22Rv1 (cell line): ENCODE data around the gene C20orf204.

Experiments used
- H3K27ac ChIP-seq: fragments of 450-650 bp; 2 replicates; pipeline ENCODE4 v1.5.1; 2017
- ZFX ChIP-seq: fragments of 450-650 bp; IDR thresholded peaks from 2 replicates; pipeline ENCODE4 v1.6.1; 2017; ENCODE audit warnings: antibody characterized with exemption, borderline replicate concordance
- TF ChIP-seq, protein P1 (sequence below): fragments of 450-650 bp; IDR thresholded peaks from 2 replicates; pipeline ENCODE4 v1.5.1; 2017; ENCODE audit warnings: mild to moderate bottlenecking

Gene C20orf204

DNA sequence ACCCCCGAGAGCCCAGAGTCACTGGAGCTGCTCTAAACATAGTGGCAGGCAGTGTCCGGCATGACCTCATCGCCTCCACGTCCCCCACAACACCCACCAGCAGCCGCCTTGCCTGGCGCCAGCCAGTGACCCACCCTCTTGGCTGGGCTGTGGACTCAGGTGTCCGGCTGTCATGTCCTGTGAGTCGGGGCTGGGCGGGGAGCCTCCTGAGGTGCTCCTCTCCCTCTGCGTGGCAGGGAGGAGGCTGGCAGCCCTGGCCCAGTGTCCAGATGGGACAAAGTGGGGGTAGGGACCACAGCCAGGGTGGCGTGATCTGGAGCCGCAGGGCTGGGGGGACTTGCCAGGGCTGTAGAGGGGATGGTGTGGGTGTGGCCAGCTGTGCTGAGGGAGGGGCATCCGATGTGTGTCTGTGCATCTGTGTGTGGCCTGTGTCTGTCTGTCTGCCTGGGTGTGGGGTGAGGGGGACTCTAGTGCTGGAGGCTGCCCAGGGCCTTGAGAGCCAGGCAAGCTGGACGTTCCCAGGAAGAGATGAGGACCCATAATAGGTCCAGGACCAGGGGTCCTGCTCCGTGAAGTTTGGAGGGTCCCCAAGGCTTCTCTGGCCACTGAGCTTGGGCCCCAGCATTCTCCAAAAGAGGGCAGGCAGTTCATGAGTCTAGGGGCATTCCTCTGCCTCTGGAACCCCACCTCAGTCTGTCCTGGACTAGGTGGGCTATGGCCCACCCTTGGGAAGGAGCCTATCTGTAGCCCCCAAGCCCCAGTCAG, 15.8 kb downstream of the C20orf204 start:
- TF ChIP-seq ZFX, result no peak
- TF ChIP-seq, protein P1, sequence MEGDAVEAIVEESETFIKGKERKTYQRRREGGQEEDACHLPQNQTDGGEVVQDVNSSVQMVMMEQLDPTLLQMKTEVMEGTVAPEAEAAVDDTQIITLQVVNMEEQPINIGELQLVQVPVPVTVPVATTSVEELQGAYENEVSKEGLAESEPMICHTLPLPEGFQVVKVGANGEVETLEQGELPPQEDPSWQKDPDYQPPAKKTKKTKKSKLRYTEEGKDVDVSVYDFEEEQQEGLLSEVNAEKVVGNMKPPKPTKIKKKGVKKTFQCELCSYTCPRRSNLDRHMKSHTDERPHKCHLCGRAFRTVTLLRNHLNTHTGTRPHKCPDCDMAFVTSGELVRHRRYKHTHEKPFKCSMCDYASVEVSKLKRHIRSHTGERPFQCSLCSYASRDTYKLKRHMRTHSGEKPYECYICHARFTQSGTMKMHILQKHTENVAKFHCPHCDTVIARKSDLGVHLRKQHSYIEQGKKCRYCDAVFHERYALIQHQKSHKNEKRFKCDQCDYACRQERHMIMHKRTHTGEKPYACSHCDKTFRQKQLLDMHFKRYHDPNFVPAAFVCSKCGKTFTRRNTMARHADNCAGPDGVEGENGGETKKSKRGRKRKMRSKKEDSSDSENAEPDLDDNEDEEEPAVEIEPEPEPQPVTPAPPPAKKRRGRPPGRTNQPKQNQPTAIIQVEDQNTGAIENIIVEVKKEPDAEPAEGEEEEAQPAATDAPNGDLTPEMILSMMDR, result no peak
- H3K27ac ChIP-seq, result no peak overlapping the region

DNA sequence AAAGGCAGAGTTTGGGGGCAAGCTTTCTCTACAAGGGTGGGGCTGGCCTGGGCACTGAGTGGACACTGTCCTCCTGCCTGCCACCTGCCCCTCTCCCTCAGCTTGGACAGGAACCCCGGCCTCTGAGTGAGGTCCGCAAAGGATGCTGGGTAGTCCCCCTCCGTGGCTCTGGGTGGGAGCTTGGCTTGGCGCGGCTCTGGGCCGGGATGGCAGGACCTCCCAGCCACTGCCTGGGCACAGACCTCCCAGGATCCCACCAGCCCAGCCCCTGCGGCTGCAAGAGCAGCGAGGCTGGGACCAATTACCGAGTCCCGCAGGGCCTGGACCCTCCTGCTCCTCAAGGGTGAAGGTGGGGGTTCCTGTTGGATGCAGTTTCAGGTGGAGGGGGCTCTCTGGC, 16.3 kb downstream of the C20orf204 start:
- no peak overlapping the region for H3K27ac ChIP-seq
- TF ChIP-seq, protein P1, result no peak
- TF ChIP-seq ZFX, result no peak

DNA sequence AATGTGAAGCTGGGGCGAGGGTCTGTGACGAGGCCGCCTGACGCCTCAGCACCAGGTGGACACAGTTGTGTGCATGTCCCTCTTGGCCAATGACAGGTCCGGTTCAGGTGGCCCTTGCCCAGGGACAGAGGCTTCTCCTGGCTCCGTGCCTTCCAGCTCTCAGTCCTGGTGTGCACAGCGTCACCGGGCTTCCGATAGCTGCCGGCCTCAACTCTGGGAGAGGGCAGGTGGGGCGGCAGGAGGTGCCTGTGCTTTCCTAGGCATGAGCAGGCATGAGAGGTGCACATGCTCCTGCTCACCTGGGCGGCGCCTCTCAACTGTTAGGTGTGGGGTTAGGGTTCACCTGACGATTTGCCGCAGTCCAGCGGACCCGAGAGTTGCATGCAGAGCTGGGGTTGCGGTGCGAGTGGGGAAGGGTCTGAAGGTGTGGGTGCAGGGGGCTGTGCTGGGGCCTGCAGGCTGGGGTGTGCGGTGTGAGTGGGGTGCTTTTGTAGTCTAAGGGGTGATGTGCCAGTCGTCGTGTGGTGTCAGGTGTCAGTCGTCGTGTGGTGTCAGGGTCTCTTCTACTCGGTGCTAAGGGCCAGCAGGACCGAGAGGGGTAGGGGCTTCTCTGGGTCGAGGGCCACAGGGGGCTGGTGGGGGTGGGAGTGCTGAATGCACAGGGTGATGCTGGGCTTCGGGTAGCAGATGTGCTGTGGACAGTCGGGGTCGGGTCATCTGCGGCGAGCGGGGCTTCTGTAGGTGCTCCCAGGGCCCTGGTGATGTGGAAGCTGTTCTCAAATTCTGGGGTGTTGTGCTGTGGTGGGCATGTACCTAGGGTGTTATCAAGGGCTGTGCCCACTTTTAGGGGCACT, 17.2 kb downstream of the C20orf204 start:
- TF ChIP-seq ZFX, result no peak
- TF ChIP-seq, protein P1, result no peak
- H3K27ac ChIP-seq, result no peak overlapping the region

DNA sequence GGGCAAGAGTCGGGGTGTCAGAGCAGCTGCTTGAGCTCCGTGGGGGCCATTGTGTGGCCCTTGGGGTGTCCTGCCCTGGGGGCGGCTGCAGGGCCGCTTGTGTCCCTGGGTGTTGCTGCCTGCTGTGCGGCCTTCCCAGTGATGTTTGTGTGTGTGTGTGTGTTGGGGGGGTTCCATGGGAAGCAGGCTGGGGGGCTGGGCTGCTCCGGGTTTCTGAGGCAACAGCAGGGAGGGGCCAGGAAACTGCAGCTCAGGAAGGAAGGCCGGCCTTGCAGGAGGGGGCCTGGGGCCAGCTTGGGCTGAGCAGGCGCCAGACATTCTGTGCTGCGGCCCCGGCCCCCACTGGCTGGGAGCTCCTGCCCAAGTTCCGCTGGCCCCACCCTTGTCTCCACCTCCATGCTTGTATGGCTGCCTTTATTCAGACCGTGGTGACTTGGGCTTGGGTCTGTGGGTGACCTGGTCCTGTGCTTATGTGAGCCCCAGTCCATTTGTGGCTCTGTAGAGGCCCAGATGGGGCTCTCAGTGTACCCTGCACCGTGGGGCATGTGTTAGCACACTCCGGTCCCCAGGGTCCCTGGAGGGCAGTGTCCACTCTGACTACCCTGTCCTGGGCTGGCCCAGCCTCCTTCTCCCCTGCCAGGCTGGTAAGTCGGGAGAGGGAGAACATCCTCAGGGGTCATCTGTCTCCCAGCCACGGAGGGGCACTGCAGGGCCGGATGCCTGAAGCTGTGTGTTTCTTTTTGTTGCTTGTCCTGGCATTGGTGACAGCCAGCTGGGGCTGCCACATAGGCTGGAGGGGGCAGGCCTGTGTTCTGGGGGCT, 18.1 kb downstream of the C20orf204 start:
- no peak for TF ChIP-seq ZFX
- TF ChIP-seq, protein P1, result peak; percentile 31
- no peak overlapping the region for H3K27ac ChIP-seq

DNA sequence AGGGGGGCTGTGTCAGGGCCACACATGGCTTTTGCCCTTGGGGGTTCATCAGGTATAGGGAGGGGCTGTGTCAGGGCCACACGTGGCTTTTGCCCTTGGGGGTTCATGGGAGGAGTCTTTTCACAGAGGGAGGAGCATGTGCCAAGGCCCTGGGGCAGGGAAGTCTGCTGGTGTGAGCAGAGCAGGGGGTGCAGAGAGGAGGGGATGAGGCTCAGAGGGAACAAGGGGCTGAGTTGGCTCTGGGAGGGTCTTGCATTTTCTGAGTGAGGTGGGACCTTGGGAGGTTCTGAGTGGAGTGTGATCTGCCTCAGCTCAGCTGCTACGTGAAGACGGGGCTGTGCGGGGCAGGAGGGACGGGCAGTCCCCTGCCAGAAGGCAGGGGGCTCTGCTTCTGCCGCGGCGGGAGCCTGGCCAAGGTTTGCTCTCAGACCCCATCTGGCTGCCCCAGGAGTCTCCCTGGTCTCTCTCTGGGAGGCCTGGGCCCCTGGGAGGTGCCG, 19.5 kb downstream of the C20orf204 start:
- TF ChIP-seq, protein P1, result no peak
- no peak for TF ChIP-seq ZFX
- H3K27ac ChIP-seq, result no peak overlapping the region

DNA sequence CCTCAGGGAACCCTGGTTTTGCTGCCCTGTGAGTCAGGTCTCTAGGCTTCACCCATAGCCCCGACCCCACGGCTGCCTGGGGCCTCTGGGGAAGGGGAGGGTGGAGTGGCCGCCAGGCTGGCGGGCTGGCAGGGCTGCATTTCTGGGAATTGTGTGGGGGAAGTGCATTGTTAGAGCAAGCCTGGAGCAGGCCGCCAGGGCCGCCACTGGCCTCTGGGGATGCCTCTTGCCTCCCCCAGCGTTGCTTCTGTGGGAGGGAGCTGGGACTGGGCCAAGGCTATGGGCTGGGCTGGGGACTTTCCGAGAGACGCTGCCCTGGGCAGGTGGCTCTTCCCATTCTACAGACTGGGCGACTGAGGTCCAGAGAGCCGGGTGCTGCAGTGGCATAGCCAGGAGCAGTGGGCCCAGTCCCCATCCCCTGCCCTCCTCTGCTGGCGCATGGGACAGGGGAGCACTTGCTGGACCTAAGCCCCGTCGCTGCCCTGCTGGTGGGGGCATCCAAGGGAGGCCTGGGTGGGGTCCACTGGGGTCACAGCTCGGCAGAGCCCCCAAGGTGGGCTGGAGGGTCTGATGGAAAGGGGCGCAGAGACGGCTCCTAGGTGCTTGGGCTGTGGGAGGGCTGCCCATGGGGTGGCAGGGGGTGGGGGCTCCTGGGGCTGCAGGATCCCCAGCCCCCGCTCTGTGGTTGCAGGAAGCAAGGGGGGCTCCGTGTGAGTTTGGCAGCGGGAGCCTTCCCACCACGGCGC, 20.1 kb downstream of the C20orf204 start:
- H3K27ac ChIP-seq, result no peak overlapping the region
- no peak for TF ChIP-seq ZFX
- TF ChIP-seq, protein P1, result no peak
